NCI-H146 (cell line): ENCODE results near the gene CSAG2.
A peak's percentile ranks its signal among the peaks of the same experiment; 100 is the strongest.
"Not testable (repeated sequence)": the region's sequence is repeated elsewhere in the genome, so short reads cannot be mapped to it uniquely, and the experiment has no call there.

Source experiments
- DNase-seq: peaks from one replicate; lab custom pipeline; 2025; lab: John Stamatoyannopoulos, UW

Gene CSAG2, protein sequence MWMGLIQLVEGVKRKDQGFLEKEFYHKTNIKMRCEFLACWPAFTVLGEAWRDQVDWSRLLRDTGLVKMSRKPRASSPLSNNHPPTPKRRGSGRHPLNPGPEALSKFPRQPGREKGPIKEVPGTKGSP

DNA sequence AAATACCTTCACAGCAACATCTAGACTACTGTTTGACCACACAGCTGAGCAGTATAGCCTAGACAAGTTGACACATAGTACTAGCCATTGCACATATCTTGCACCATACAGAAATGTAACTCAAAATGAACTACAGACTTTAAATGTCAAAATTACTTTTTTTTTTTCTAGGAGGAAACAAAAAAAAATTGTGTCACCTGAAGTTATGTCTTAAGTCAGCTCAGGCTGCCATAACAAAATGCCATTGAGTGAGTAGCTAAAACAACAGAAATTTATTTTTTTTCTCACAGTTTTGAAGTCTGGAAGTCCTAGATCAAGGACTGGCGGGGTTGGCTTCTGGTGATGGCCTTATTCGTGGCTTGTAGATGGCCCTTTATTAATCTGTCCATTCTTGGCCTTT is at the start of gene CSAG2:
Gene CSAG2 (minus strand): TSS at position 101 of the 400 bp plus-strand sequence. CDS start 161 bp downstream, outside the sequence.
- DNase-seq, result not testable (repeated sequence)

DNA sequence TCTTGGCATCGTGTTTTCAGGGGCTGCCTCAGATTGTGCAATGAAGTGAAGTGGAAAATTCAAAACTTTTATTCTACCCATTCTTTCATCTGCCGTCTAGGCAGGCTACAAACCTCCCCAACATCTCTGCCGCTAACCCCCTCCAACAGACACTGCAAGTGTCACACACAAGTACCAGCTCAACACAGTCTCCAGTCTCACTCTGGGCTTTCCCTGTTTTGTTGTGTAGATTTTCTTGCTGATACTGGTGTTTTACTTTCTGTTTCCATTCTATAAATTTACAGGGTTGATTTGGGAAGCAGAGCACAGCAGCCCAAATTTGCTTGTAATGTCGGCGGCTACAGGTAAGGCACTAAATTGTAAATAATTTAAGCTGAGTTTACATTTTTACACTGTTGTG is 45.8 kb upstream of the CSAG2 start:
- not testable (repeated sequence) for DNase-seq

DNA sequence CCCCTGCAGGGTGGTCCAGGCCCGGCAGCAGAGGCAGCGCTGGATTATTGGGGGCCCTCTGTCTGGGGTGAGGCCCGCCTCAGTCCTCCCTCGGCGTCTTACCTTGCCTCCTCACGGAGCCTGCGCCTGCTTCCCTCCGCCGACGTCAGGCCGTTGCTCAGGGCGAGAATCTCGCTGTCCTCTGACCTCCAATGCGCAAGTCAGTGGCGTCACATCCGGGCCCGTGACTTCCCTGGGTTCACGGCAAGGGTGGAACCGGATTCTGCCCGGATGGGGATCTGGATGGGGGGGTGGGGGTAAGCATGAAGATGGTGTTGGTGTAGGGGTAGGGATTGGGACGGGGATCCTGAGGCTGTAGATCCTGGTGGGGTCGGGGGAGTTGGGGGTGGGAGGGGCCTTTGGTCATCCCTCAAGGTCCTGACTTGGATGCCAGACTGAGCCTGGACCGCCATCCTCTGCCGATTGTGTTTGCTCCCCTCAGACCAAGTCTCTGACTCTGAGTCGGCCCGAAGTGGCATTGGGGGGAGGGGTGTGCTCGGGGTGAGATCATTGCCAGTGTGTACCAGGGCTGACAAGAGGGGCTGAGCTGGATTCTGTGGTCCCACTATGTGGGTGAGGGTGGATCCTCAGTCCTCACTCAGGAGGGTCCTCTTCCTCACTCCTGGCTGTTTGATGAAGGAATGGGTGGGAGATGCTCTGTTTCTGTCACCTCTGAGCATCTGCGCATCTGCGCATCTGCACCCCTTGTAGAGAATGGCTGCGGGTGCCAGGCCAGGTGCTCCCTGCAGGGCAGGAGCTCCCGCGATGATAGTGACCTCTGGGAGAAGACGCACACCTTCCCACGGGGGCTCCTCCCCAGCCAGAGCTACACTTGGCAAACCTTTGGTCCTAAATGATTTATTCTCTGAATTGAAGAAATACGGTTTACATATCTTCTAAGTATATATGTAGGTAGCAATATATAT is 44.9 kb upstream of the CSAG2 start, which contains the start of gene MAGEA2:
Gene MAGEA2 (minus strand): TSS at position 157 of the 965 bp plus-strand sequence. CDS start 2,479 bp downstream, outside the sequence.
- DNase-seq, result not testable (repeated sequence)

DNA sequence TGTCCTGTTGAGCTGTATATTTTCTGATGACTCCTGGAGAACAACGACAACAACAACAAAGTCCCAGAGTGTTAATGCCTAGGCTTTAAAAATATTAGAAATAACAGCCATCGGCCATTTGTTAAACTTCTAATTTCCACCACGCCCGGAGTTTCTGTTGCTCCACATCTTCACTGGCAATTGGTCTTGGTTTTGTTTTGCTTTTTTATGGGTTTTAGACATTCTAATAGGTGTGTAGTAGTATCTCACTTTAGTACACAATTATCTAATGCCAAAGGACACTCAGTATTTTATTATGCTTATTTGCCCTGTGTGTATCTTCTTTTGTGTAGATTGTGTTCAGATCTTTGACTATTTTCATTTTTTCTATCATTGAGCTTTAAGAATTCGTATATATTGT is 29.5 kb upstream of the CSAG2 start:
- no peak for DNase-seq

DNA sequence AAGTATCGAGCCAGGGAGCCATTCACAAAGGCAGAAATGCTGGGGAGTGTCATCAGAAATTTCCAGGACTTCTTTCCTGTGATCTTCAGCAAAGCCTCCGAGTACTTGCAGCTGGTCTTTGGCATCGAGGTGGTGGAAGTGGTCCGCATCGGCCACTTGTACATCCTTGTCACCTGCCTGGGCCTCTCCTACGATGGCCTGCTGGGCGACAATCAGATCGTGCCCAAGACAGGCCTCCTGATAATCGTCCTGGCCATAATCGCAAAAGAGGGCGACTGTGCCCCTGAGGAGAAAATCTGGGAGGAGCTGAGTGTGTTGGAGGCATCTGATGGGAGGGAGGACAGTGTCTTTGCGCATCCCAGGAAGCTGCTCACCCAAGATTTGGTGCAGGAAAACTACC is 27.5 kb upstream of the CSAG2 start:
- not testable (repeated sequence) for DNase-seq

DNA sequence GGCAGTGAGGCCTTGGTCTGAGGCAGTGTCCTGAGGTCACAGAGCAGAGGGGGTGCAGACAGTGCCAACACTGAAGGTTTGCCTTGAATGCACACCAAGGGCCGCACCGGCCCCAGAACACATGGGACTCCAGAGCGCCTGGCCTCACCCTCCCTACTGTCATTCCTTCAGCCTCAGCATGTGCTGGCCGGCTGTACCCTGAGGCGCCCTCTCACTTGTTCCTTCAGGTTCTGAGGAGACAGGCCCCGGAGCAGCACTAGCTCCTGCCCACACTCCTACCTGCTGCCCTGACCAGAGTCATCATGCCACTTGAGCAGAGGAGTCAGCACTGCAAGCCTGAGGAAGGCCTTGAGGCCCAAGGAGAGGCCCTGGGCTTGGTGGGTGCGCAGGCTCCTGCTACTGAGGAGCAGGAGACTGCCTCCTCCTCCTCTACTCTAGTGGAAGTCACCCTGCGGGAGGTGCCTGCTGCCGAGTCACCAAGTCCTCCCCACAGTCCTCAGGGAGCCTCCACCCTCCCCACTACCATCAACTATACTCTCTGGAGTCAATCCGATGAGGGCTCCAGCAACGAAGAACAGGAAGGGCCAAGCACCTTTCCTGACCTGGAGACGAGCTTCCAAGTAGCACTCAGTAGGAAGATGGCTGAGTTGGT is 26.9 kb upstream of the CSAG2 start:
- DNase-seq, result no peak

DNA sequence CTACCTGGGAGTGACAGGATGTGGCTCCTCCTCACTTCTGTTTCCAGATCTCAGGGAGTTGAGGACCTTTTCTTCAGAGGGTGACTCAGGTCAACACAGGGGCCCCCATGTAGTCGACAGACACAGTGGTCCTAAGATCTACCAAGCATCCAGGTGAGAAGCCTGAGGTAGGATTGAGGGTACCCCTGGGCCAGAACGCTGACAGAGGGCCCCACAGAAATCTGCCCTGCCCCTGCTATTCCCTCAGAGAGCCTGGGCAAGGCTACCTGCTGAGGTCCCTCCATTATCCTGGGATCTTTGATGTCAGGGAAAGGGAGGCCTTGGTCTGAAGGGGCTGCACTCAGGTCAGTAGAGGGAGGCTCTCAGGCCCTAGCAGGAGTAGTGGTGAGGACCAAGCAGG is 26.0 kb upstream of the CSAG2 start:
- DNase-seq, result no peak

DNA sequence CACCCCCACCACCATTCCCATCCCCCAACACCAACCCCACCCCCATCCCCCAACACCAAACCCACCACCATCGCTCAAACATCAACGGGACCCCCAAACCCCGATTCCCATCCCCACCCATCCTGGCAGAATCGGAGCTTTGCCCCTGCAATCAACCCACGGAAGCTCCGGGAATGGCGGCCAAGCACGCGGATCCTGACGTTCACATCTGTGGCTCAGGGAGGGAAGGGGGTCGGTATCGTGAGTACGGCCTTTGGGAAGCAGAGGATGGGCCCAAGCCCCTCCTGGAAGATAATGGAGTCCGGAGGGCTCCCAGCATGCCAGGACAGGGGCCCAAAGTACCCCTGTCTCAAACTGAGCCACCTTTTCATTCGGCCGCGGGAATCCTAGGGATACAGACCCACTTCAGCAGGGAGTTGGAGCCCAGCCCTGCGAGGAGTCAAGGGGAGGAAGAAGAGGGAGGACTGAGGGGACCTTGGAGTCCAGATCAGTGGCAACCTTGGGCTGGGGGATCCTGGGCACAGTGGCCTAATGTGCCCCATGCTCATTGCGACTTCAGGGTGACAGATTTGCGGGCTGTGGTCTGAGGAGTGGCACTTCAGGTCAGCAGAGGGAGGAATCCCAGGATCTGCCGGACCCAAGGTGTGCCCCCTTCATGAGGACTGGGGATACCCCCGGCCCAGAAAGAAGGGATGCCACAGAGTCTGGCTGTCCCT is 25.2 kb upstream of the CSAG2 start:
- not testable (repeated sequence) for DNase-seq

DNA sequence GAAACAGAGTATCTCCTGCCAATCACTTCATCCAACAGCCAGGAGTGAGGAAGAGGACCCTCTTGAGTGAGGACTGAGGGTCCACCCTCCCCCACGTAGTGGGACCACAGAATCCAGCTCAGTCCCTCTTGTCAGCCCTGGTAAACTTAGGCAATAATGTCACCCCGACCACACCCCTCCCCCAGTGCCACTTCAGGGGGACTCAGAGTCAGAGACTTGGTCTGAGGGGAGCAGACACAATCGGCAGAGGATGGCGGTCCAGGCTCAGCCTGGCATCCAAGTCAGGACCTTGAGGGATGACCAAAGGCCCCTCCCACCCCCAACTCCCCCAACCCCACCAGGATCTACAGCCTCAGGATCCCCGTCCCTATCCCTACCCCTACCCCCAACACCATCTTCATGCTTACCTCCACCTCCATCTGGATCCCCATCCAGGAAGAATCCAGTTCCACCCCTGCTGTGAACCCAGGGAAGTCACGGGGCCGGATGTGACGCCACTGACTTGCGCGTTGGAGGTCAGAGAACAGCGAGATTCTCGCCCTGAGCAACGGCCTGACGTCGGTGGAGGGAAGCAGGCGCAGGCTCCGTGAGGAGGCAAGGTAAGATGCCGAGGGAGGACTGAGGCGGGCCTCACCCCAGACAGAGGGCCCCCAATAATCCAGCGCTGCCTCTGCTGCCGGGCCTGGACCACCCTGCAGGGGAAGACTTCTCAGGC is 24.3 kb upstream of the CSAG2 start, which contains the start of the genes CSAG1 and MAGEA12:
Gene CSAG1 (minus strand): TSS at position 461 of the 715 bp plus-strand sequence. CDS start 1,261 bp downstream, outside the sequence.
Gene MAGEA12 (plus strand): TSS at position 497 of the 715 bp plus-strand sequence. CDS start 2,405 bp downstream, outside the sequence.
- peak; percentile 76 for DNase-seq

DNA sequence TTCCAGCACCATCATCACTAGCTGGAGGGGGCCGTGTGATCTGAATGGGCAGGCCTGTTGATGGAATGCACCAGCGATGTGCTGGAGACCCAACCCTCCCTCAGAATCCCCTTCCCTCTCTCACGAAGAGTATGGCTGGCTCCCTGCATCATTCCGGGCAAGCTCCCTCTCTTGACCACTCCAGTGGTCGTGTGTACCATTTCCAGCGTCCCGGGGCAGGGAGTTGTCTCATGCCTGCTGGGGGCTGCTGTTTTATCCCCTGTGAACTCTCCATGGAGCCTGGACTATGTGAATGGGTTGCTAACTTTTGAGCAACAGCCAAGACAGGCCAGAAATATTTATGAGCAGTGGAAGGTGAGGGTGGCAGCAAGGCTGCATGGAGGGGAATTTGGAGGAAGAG is 16.3 kb upstream of the CSAG2 start:
- no peak for DNase-seq

DNA sequence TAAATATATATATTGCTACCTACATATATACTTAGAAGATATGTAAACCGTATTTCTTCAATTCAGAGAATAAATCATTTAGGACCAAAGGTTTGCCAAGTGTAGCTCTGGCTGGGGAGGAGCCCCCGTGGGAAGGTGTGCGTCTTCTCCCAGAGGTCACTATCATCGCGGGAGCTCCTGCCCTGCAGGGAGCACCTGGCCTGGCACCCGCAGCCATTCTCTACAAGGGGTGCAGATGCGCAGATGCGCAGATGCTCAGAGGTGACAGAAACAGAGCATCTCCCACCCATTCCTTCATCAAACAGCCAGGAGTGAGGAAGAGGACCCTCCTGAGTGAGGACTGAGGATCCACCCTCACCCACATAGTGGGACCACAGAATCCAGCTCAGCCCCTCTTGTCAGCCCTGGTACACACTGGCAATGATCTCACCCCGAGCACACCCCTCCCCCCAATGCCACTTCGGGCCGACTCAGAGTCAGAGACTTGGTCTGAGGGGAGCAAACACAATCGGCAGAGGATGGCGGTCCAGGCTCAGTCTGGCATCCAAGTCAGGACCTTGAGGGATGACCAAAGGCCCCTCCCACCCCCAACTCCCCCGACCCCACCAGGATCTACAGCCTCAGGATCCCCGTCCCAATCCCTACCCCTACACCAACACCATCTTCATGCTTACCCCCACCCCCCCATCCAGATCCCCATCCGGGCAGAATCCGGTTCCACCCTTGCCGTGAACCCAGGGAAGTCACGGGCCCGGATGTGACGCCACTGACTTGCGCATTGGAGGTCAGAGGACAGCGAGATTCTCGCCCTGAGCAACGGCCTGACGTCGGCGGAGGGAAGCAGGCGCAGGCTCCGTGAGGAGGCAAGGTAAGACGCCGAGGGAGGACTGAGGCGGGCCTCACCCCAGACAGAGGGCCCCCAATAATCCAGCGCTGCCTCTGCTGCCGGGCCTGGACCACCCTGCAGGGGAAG is 5.0 kb upstream of the CSAG2 start, which contains the start of gene MAGEA2B:
Gene MAGEA2B (plus strand): TSS at position 814 of the 973 bp plus-strand sequence. CDS start 2,479 bp downstream, outside the sequence.
- DNase-seq, result not testable (repeated sequence)

DNA sequence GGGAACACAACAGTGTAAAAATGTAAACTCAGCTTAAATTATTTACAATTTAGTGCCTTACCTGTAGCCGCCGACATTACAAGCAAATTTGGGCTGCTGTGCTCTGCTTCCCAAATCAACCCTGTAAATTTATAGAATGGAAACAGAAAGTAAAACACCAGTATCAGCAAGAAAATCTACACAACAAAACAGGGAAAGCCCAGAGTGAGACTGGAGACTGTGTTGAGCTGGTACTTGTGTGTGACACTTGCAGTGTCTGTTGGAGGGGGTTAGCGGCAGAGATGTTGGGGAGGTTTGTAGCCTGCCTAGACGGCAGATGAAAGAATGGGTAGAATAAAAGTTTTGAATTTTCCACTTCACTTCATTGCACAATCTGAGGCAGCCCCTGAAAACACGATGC is 4.1 kb upstream of the CSAG2 start:
- DNase-seq, result not testable (repeated sequence)

DNA sequence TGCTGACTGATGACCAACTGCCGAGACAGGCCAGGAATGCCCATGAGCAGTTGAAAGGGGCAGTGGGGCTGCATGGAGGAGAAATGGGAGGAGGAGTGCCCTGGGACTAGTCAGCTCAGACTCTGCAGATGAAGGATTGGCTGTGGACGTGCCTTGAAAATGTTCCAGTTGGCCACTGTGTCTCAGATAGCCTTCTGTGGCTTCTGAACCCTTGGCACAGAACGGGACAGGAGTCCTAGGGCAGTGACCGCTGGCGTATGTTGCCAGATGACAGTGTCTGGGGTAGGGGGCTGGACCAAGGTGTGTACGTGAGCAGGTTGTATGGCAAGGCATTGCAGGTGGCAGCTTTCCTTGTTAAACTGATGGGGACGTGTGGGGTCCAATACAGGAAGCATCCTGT is 2.6 kb downstream of the CSAG2 start:
- not testable (repeated sequence) for DNase-seq

DNA sequence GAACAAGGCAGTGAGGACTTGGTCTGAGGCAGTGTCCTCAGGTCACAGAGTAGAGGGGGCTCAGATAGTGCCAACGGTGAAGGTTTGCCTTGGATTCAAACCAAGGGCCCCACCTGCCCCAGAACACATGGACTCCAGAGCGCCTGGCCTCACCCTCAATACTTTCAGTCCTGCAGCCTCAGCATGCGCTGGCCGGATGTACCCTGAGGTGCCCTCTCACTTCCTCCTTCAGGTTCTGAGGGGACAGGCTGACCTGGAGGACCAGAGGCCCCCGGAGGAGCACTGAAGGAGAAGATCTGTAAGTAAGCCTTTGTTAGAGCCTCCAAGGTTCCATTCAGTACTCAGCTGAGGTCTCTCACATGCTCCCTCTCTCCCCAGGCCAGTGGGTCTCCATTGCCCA is 8.7 kb downstream of the CSAG2 start:
- not testable (repeated sequence) for DNase-seq

DNA sequence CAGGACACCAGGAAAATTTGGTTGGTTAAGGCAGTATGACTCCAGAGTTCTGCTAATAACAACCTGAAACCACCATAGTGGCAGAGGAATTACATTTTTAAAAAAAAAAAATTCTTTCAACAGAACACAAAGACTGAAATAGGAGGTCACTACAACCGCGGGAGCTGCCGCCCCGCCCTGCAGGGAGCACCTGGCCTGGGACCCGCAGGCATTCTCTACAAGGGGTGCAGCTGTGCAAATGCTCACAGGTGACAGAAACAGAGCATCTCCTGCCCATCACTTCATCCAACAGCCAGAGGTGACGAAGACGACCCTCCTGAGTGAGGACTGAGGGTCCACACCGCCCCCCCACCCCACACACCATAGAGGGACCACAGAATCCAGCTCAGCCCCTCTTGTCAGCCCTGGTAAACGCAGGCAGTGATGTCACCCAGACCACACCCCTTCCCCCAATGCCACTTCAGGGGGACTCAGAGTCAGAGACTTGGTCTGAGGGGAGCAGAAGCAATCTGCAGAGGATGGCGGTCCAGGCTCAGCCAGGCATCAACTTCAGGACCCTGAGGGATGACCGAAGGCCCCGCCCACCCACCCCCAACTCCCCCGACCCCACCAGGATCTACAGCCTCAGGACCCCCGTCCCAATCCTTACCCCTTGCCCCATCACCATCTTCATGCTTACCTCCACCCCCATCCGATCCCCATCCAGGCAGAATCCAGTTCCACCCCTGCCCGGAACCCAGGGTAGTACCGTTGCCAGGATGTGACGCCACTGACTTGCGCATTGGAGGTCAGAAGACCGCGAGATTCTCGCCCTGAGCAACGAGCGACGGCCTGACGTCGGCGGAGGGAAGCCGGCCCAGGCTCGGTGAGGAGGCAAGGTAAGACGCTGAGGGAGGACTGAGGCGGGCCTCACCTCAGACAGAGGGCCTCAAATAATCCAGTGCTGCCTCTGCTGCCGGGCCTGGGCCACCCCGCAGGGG is 10.8 kb downstream of the CSAG2 start, which contains the start of gene MAGEA3:
Gene MAGEA3 (plus strand): TSS at position 843 of the 980 bp plus-strand sequence. CDS start 2,039 bp downstream, outside the sequence.
- DNase-seq, result not testable (repeated sequence)

DNA sequence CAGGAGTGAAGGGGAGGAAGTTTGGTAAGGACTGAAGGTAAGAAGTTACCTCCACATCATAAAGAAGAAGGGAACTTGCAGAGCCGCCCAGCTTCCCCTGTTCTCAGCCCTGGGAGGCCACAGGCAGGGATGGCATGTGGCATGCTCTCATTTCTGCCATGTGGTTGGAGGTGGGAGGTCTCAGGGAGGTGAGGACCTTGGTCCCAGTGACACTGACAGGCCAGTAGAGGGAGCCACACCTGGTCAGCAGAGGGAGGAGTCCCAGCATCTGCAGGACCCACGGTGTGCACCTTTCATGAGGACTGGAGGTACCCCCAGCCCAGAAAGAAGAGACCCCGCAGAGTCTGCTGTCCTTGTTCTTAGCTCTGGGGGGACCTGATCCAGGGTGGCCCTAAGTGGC is 28.1 kb downstream of the CSAG2 start:
- DNase-seq, result not testable (repeated sequence)

DNA sequence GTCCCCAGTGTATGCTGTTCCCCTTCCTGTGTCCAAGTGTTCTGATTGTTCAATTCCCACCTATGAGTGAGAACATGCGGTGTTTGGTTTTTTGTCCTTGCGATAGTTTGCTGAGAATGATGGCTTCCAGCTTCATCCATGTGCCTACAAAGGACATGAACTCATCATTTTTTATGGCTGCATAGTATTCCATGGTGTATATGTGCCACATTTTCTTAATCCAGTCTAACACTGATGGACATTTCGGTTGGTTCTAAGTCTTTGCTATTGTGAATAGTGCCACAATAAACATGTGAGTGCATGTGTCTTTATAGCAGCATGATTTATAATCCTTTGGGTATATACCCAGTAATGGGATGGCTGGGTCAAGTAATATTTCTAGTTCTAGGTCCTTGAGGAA is 34.4 kb downstream of the CSAG2 start:
- not testable (repeated sequence) for DNase-seq

DNA sequence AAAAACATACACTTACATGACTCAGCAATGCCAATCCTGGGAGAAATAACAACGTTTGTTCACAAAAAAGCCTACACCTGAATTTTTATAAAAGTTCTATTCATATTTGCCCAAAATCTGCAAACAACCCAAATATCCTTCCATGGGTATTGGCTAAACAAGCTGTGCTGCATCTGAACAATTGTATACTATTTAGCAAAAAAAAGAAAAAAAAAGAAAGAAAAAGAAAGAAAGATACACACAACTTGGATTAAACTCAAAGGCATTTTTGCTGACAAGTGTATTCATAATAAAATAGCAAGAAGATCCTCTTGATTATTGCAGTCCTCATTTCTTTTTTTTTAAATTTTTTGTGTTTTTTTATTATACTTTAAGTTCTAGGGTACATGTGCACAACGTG is 34.9 kb downstream of the CSAG2 start:
- no peak for DNase-seq
